HG03354 (cell line): Measurements from ENCODE around the gene NEDD8.

Source experiments
- ATAC-seq: cut with Tn5 transposase; IDR thresholded peaks from one replicate; pipeline ENCODE4 v1.9.1; 2021; ENCODE audit warnings: mild to moderate bottlenecking; ENCODE audit not compliant: unreplicated experiment, poor library complexity, severe bottlenecking

NEDD8 gene

DNA sequence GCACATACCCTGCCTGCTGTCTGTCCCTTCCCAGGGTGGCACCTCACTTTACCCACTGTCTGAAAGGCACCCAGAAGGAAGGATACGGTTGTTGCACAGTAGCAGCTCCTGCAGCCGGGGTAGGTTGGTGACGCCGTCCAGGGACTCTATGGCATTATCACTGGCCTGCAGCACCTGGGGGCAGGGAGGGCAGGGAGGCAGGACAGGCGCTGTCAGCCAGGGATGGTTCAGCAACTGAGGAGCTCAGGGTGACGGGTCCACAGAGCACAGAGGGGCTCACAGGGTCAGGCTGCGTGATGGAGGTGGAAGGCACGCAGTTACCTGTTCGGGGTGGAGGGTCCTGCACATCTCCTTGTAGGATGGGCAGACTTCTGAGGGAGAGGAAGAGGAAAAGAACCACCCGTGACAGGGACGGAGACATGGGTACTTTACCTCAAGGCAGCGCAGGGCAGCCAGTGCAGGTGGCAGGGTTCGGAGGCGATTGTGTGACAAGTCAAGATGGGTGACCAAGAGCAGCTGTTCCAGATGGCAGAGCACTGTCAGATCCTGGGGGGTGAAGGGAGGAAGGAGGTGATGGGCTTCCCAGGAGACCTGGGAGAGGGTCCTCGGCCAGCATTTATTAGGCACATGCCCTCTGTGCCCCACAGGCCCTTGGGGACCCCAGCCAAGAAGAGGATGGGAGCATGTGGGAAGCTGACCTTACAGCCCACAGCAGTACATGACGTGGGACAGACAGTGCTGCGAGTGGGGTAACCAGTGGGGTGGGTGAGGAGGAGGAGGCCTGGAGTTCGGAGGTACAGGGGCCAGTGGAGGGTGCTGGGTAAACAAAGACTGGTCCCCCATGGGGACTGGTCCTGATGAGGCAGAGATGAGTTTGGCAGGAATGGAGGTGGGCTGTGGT, 34.4 kb upstream of the NEDD8 start:
- ATAC-seq = no peak

GRCh38 chr14:24264298-24264697, 32.1 kb upstream of the NEDD8 start:
- no peak for ATAC-seq

GRCh38 chr14:24263848-24264247, 31.7 kb upstream of the NEDD8 start:
- ATAC-seq = no peak

GRCh38 chr14:24262821-24263733, 30.9 kb upstream of the NEDD8 start, which contains the start of gene TGM1:
Gene TGM1 (minus strand): TSS chr14:24263177. CDS start chr14:24262352, 825 bp downstream.
- ATAC-seq = no peak

DNA sequence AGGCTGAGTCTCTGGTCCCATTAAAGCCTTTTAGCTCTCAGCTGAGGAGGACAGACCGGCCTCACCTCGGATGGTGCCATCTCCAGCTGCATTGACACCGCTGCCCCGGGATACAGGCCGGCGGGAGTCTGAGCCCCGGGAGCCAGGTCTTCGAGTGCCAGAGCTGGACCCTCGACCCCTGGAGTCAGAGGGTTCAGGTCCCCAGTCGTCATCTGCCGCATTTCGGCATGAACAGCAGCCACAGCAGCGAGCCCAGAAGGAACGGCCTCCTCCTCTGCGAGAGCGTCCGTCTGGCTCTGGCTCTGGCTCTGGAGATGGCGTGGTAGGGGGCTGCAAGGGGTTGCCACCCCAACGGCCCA, 29.8 kb upstream of the NEDD8 start:
- ATAC-seq = no peak

- no peak for ATAC-seq
Observed at GRCh38 chr14:24261256-24261968, 29.2 kb upstream of the NEDD8 start.

GRCh38 chr14:24260780-24261157, 28.6 kb upstream of the NEDD8 start:
- ATAC-seq = no peak

DNA sequence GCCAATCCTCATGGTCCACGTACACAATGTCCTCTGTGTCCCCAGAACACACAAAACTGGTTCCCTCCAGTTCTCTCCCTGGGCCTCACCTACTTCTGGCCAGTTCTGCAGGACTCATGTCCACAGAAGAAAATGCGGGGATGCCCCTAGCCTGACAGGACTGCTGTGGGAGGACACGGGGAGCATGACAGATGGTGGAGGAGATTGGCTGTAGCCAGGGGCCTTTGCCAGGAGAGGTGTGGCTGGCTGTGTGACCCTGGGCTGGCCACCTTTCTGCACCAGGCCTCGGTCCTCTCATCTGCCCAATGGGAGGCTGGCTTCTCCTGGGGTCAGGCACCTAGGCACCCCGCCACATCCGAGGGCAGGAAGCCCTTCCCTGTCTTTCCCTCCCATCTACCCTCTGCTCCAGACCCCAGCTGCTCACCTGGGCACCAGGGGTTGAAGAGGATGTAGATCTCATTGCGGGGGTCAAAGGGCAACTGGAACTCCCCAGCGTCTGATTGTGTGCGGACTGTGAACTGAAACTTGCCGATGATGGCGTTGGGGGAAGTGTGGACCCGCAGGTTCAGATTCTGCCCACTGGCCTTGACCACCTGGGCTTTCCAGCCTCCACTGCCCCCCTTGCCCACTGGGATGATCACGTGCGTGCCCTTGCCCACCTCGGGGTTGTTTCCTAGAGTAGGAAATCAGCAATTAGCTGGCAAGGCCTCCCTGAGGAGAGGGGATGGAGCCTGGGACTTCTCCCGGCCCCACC, 28.0 kb upstream of the NEDD8 start:
- ATAC-seq = no peak

- no peak for ATAC-seq
Observed at GRCh38 chr14:24259282-24260025, 27.3 kb upstream of the NEDD8 start.

DNA sequence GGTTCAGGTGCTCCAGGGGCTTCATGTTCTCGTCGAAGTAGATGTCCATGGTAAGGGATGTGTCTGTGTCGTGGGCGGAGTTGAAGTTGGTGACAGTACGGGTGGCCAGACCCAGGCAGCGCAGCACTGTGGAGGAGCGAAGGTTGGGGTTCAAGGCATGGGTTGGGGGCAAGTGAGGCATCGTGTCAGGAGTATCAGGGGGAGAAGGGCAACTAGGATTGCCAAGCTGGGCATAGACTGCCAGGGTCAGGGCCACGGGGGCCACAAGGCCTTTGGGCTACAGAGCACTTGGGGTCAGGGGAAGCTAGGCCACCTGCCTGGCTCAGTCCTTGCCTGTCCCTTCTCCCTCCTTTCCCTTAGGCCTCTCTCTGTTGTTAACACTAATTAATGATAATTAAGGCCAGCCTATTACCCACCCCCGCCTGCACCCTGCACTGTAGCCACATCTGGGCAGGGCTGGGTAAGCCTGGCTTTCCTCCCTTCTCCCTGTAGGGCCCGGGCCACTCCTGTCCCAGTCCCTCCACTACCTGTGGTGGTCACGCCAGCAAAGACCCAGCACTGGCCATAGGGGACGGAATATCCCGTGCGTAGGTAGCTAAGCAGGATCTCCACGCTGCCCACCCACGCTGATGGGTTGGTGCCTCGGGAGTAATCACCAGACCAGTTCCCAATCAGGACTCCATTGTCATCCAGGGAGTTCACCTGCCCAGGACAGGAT, 26.5 kb upstream of the NEDD8 start:
- no peak for ATAC-seq

DNA sequence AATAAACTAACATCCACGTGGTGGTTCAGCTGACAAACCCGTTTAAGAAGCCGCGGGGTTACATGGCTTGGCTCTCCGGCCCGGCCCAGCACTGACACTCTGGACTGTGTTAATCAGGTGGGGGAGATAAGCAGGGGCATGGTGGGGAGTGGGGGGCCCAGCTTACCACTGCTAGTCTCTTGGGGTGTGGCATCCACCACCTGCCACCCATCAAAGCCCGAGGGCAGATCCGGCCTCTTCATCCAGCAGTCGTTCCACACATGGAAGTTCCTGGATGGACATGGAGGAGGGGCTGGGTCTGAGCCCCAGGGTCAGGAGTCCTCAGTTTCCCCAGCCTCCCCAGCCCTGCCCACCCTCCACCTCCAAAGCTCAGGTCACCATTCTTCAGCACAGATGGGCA, 26.0 kb upstream of the NEDD8 start:
- no peak for ATAC-seq

DNA sequence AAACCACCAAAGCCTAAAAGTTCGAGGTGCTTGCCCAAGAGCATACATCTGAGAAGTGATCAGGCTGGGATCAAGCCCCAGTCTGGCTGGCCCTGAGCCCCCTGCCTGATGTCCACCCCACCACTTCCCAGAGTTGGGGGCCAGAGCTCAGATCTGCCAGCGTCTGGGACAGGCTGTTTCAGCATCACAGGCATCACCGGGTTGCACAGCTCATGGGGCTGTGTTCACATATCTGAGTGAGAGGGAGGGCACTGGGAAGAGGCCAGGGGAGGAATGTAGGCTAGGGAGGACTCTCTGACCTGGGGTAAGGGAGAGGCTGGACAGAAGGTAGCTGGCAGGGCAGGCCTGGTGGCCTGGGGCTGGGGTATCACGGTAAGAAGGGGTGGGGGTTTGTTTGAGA, 24.8 kb upstream of the NEDD8 start:
- no peak for ATAC-seq

GRCh38 chr14:24255931-24256711, 24.0 kb upstream of the NEDD8 start:
- no peak for ATAC-seq

DNA sequence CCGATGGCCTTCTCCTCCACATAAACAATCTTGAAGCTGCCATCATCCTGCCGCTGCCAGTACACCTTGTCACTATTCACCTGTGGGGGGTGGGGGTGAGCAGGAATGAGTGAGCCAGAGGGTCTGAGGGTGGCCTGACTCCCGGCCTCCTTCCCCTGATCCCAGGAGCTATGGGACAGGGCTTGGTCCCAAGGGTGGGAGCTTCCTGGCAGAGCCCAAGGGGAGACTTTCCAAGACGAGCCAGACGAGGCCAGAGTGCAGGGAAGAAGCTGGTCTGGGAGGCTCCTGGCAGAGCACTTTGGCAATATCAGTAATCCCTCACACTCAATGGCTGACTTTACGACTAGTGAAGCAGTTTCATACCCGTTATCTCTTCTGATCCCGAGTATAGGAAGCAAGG, 23.3 kb upstream of the NEDD8 start:
- no peak for ATAC-seq

DNA sequence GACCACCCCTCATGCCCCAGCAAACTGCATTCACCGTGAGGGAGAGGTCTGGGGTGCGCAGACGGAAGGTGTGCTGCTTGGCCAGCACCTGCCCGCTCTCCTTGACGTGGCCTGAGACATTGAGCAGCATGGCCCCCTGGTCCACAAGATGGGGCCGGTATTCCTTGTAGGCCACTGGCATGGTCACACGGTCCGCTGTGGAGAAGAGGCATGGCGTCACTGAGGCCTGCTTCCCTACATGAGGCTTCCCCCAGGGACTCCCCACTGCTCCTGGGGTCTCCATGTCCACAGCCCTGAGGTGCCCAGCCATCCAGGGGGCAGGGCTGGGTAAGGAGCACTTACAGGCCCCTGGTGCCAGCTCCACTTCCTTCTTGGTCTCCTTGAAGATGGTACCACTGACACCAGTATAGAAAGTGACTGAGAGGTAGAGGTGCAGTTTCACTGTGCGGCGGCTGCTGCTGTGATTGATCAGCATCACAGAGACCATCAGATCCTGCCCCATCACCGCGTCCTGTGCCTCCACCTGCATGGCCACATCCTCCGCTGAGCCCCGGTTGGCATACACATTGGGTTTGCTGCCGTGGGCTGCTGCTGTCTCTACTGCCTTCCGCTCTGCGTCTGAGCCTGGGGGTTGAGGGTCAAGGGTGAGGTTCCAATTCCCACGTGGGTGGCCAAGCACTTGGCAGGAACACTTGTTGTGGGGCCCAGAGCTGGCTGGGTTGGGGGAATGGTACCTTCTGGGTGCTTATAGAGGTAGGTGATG, 22.6 kb upstream of the NEDD8 start:
- no peak for ATAC-seq

DNA sequence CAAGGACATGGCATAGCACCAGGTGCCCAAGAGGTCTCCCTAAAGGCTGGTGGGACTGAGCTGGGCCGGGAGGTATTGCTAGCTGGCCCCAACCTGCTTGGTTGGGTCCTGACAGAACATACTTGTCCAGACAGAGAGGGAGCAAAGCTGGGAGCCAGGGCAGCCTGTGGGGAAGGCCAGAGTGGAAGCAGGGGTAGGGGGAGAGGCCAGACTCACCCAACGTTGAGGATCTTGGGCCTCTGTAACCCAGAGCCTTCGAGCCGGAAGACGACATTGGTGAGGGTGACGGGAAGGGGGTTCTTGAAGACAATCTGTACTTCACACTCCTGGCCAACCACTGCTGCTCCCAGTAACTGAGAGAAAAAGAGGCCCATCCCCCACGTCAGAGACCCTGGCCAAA, 21.8 kb upstream of the NEDD8 start:
- ATAC-seq = no peak
